GM12865 (cell line): ENCODE results near the gene SIRT5.

Experiments
- DNase-seq: peaks from one replicate; pipeline ENCODE4 v3.0.0; 2010; ENCODE audit warnings: low read depth
- H3K4me3 ChIP-seq: 2 replicates; pipeline ENCODE4 v1.5.1; 2011; ENCODE audit warnings: mild to moderate bottlenecking, low read depth, low read length, control low read depth
- CTCF ChIP-seq: IDR thresholded peaks from 2 replicates; pipeline ENCODE4 v1.5.1; 2011; ENCODE audit warnings: low read length, control low read depth, low read depth, inconsistent platforms; ENCODE audit not compliant: insufficient read depth; ENCODE audit errors: missing control alignments

SIRT5 gene

GRCh38 chr6:13581700-13582229 lies 7.4 kb downstream of the SIRT5 start:
- TF ChIP-seq CTCF: no peak
- no peak overlapping the region for H3K4me3 ChIP-seq
- no peak for DNase-seq

GRCh38 chr6:13586603-13587542 lies 12.5 kb downstream of the SIRT5 start:
- no peak for DNase-seq
- H3K4me3 ChIP-seq: no peak overlapping the region

GRCh38 chr6:13589801-13590200 lies 15.4 kb downstream of the SIRT5 start:
- H3K4me3 ChIP-seq: no peak overlapping the region
- DNase-seq: no peak
- TF ChIP-seq CTCF: no peak

More at GRCh38 chr6:13586603-13587542, 12.5 kb downstream of the SIRT5 start:
- TF ChIP-seq CTCF: no peak

- H3K4me3 ChIP-seq: no peak overlapping the region
- DNase-seq: no peak
- TF ChIP-seq CTCF: no peak
These were observed 16.3 kb downstream of the SIRT5 start for GRCh38 chr6:13590574-13591153.

- H3K4me3 ChIP-seq: no peak overlapping the region
- no peak for DNase-seq
- no peak for TF ChIP-seq CTCF
These were observed 17.0 kb downstream of the SIRT5 start for GRCh38 chr6:13591205-13591921.

GRCh38 chr6:13593103-13593502 lies 18.7 kb downstream of the SIRT5 start:
- H3K4me3 ChIP-seq: no peak overlapping the region
- TF ChIP-seq CTCF: no peak
- DNase-seq: no peak
